Fibroblast of skin of right quadriceps (primary cell): ENCODE results near the gene GRIA1.
A peak's percentile ranks its signal among the peaks of the same experiment; 100 is the strongest.

Experiments
- DNase-seq: peaks from one replicate; pipeline ENCODE4 v3.0.0-alpha.2; 2013

The GRIA1 gene

GRCh38 chr5:153745778-153746395 lies 255.4 kb downstream of the GRIA1 start:
- DNase-seq: peak; percentile 31

GRCh38 chr5:153746440-153746839 lies 256.0 kb downstream of the GRIA1 start:
- DNase-seq: no peak

- DNase-seq: no peak
These were observed 258.4 kb downstream of the GRIA1 start for GRCh38 chr5:153748823-153749222.

- peak; percentile 39 for DNase-seq
These were observed 259.5 kb downstream of the GRIA1 start for GRCh38 chr5:153749960-153750359.

- no peak for DNase-seq
These were observed 260.8 kb downstream of the GRIA1 start for GRCh38 chr5:153751251-153751650.

- peak; percentile 56 for DNase-seq
These were observed 262.4 kb downstream of the GRIA1 start for GRCh38 chr5:153752890-153753289.

GRCh38 chr5:153753645-153754432 lies 263.4 kb downstream of the GRIA1 start:
- peak; percentile 16 for DNase-seq

- DNase-seq: peak; percentile 7
These were observed 265.5 kb downstream of the GRIA1 start for GRCh38 chr5:153755913-153756500.

GRCh38 chr5:153756540-153756939 lies 266.1 kb downstream of the GRIA1 start:
- peak; percentile 9 for DNase-seq

- DNase-seq: no peak
These were observed 275.5 kb downstream of the GRIA1 start for GRCh38 chr5:153765987-153766386.

- peak; percentile 18 for DNase-seq
These were observed 277.0 kb downstream of the GRIA1 start for GRCh38 chr5:153767221-153768188.

- DNase-seq: no peak
These were observed 279.6 kb downstream of the GRIA1 start for GRCh38 chr5:153770066-153770465.

- DNase-seq: no peak
These were observed 284.2 kb downstream of the GRIA1 start for GRCh38 chr5:153774686-153775085.

GRCh38 chr5:153775923-153776322 lies 285.5 kb downstream of the GRIA1 start:
- DNase-seq: no peak

GRCh38 chr5:153777681-153778581 lies 287.5 kb downstream of the GRIA1 start:
- DNase-seq: no peak

GRCh38 chr5:153779836-153780235 lies 289.4 kb downstream of the GRIA1 start:
- no peak for DNase-seq

- peak; percentile 23 for DNase-seq
These were observed 290.6 kb downstream of the GRIA1 start for GRCh38 chr5:153780876-153781705.

GRCh38 chr5:153782589-153783361 lies 292.3 kb downstream of the GRIA1 start:
- DNase-seq: peak; percentile 69

GRCh38 chr5:153783362-153783658 lies 292.8 kb downstream of the GRIA1 start:
- no peak for DNase-seq

- peak; percentile 7 for DNase-seq
These were observed 293.8 kb downstream of the GRIA1 start for GRCh38 chr5:153784277-153784676.
